Kidney (tissue), 11 donors: ENCODE data around the gene OR2A42. TPM values are rescaled to one million over a fixed set of nuclear protein-coding genes. Genes with fewer than 3 reads are reported as not detected.
A peak's percentile ranks its signal among the peaks of the same experiment; 100 is the strongest.
"Not testable (repeated sequence)": the region's sequence is repeated elsewhere in the genome, so short reads cannot be mapped to it uniquely, and the experiment has no call there.

Experiments
- DNase-seq, 5 donors: peaks; one replicate each; pipeline ENCODE4 v3.0.0-alpha.2; 2013 to 2020
- FAIRE-seq: peaks from 2 replicates; lab custom pipeline; 2012; peaks lifted over from hg19 to GRCh38; lab: Jason Lieb, UNC
- H3K27ac ChIP-seq, 2 donors: one replicate each; pipeline ENCODE4 v1.7.0; 2013; ENCODE audit warnings: low read depth in 2 of 2, low read length in 2 of 2, inconsistent platforms in 1 of 2
- H3K27me3 ChIP-seq: one replicate; pipeline ENCODE4 v1.7.1; 2013; ENCODE audit warnings: low read length, inconsistent platforms; ENCODE audit not compliant: control insufficient read depth, insufficient read depth
- H3K36me3 ChIP-seq, 3 donors: one replicate each; pipeline versions ENCODE4 v1.7.0 to v1.7.1; 2013; ENCODE audit warnings: low read length in 3 of 3, control low read depth in 1 of 3, inconsistent platforms in 1 of 3; ENCODE audit not compliant: insufficient read depth in 3 of 3, control insufficient read depth in 2 of 3
- H3K4me1 ChIP-seq, 3 donors: one replicate each; pipeline versions ENCODE4 v1.7.0 to v1.7.1; 2013; ENCODE audit warnings: low read length in 3 of 3, inconsistent platforms in 1 of 3, low read depth in 1 of 3; ENCODE audit not compliant: control insufficient read depth in 2 of 3, insufficient read depth in 2 of 3
- H3K4me3 ChIP-seq, 3 donors: one replicate each; pipeline versions ENCODE4 v1.7.0 to v1.8.1; 2013; ENCODE audit warnings: low read length in 3 of 3, control low read depth in 1 of 3, inconsistent platforms in 1 of 3
- H3K9ac ChIP-seq, 3 donors: one replicate each; pipeline versions ENCODE4 v1.7.0 to v1.7.1; 2013; ENCODE audit warnings: low read length in 3 of 3, control low read depth in 1 of 3, inconsistent platforms in 1 of 3
- H3K9me3 ChIP-seq, 3 donors: one replicate each; pipeline versions ENCODE4 v1.7.0 to v1.7.1; 2013; ENCODE audit warnings: low read length in 3 of 3, control low read depth in 1 of 3, inconsistent platforms in 1 of 3; ENCODE audit not compliant: control insufficient read depth in 2 of 3, insufficient read depth in 1 of 3
- intact Hi-C: fragments of 100-400 bp; cut with DNase I; formaldehyde crosslinking; loops from one replicate; pipeline ENCODE4 v1.11.1; 2022
- polyA plus RNA-seq: library from polyadenylated mRNA; stranded (reverse); fragments of 350-450 nt; fragmentation: Illumina TruSeq; extraction: RNeasy Lipid Tissue Mini Kit (QIAGEN cat#74804); gene quantifications from one replicate; pipeline ENCODE4 v1.2.3, GENCODE V29; 2014; ENCODE audit warnings: low read depth, low replicate concordance; ENCODE audit not compliant: insufficient read depth
- total RNA-seq: library from RNA; stranded (reverse); fragmentation: NEBNext Ultra II Directional; extraction: Animal tissue kit (Norgen Biotek cat#: 25700); gene quantifications from one replicate; pipeline ENCODE4 v1.2.1, GENCODE V29; 2021
- donor health status: control.
- donor health status: control.
- donor health status: DM: yes; HTN: yes; CAD: no.
- donor health status: Normal renal cell carcinoma (clear cell type).

The OR2A42 gene
- total and polyA plus RNA-seq, 2 donors from 2014 or later = 0.06 to 0.13 TPM

DNA sequence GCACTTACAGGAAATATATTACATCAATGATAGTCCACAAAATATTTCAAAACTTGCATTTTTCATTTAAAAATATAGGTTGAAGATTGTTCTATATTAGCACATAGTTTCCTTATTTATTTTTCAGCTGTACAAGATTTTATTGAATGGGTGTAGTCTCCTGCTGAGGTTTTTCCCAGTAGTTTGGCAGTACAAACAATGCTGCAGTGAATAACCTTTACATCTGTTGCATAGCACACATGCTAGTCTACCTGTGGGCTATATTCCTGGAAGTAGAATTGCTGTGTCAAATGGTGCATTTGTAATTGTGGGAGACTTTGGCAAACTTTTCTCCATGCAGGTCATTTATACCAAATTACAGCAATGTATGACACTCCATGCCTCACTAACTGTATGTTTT is 18.9 kb downstream of the OR2A42 start:
- intact Hi-C loops, H3K4me1 ChIP-seq, H3K4me3 ChIP-seq, H3K27ac ChIP-seq, H3K27me3 ChIP-seq, DNase-seq, H3K9me3 ChIP-seq, H3K9ac ChIP-seq, H3K36me3 ChIP-seq, FAIRE-seq: not testable (repeated sequence)

DNA sequence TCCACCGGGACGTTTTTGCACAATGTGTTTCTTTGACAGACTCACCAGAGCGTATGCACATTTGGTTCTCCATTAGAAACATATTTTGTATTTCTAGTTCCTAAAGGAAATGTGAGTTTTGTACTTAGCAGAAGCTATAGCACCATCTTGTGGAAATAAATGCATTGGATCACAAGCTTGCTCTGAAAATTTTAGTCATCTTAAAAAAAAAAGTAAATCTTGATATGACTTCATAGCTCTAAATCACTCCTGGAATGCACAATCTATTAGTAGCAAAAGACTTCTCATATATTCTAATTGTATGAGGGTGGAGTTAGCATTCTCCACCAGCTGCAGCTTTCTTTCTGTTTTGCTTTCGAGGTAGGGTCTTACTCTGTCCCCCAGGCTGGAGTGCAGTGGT is 20.3 kb downstream of the OR2A42 start:
- FAIRE-seq = peak; percentile 46
- H3K4me3 ChIP-seq, DNase-seq, H3K4me1 ChIP-seq, H3K27me3 ChIP-seq, intact Hi-C loops, H3K27ac ChIP-seq, H3K9ac ChIP-seq, H3K9me3 ChIP-seq, H3K36me3 ChIP-seq: not testable (repeated sequence)

DNA sequence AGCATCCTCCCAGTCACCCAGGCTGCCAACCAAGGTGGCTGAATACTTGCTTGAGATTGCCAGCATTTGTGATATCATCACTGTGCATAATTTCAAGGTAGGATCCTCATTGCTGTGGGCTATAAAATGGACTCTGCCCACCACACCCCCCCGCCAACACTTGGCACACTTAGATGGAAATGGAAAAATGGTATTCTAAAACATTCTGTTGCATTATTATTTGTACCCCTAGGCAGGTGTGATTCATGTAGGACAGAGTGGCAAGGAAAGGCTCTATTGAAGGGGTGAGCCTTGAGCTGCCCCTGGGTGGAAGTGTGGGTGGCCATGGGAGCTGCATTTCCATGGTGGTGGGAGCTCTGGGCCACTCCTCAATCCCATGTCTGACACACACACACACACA is 20.8 kb downstream of the OR2A42 start:
- H3K36me3 ChIP-seq, H3K9me3 ChIP-seq, H3K4me1 ChIP-seq, intact Hi-C loops, H3K9ac ChIP-seq, H3K27me3 ChIP-seq, FAIRE-seq, H3K4me3 ChIP-seq, H3K27ac ChIP-seq: not testable (repeated sequence)
- DNase-seq = peak in 2 of 5 donors; percentile 16 to 22

DNA sequence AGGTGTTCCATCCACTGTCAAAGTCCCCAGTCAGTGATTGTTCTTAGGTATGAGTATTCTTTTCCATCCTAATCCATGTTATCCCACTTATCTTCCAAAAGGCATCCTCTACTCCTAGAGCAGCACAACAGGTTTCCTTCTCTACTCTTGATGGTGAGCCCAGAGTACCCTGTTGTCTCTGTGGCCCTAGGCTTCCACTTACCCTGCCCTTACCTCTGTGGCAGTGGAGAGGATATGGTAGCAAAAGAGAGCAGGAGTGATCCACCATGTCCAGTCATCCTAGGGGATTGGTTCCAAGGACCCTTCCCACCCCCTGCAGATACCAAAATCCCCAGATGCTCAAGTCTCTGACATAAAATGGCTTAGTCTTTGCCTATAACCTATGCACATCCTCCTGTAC is 22.2 kb downstream of the OR2A42 start:
- H3K27me3 ChIP-seq, intact Hi-C loops, H3K27ac ChIP-seq, H3K9me3 ChIP-seq, FAIRE-seq, H3K9ac ChIP-seq, H3K36me3 ChIP-seq, H3K4me3 ChIP-seq, H3K4me1 ChIP-seq, DNase-seq: not testable (repeated sequence)

DNA sequence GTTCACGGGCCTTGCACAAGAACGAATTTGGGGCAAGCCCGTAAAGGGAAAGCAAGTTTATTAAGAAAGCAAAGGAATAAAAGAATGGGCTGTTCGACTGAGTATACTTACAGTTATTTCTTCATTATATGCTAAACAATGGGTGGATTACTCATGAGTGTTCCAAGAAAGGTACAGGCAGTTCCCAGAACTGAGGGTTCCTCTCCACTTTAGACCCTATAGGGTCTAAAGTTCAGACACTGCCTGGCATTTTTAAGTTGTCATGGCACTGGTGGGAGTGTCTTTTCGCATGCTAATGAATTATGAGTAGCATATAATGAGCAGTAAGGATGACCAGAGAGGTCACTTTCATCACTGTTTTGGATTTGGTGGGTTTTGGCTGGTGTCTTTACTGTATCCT is 34.1 kb downstream of the OR2A42 start:
- H3K4me3 ChIP-seq, DNase-seq, H3K9ac ChIP-seq, H3K27ac ChIP-seq, H3K4me1 ChIP-seq, FAIRE-seq, H3K9me3 ChIP-seq, H3K36me3 ChIP-seq, H3K27me3 ChIP-seq, intact Hi-C loops: not testable (repeated sequence)

DNA sequence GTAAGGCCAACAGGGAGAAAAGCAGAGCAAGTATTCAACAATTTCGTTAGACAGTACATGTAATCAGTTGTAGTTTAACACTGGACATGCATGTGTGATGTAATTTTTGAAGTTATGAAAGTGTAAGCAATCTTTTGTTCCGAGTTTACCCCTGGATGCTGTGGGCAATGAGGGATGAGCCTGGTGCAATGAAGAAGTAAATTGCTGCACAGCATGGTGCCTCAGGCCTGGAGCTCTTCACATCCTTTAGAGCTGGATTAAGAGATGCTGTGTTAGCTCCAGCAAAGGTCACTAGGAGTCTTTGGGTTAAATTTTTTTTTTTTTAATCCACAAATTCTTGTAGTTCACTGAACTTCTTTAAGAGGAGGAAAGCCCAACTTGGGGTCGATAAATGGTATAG is 36.3 kb downstream of the OR2A42 start:
- H3K9me3 ChIP-seq, H3K27ac ChIP-seq, H3K4me3 ChIP-seq, H3K27me3 ChIP-seq, H3K4me1 ChIP-seq, DNase-seq, H3K9ac ChIP-seq, FAIRE-seq, H3K36me3 ChIP-seq, intact Hi-C loops: not testable (repeated sequence)

DNA sequence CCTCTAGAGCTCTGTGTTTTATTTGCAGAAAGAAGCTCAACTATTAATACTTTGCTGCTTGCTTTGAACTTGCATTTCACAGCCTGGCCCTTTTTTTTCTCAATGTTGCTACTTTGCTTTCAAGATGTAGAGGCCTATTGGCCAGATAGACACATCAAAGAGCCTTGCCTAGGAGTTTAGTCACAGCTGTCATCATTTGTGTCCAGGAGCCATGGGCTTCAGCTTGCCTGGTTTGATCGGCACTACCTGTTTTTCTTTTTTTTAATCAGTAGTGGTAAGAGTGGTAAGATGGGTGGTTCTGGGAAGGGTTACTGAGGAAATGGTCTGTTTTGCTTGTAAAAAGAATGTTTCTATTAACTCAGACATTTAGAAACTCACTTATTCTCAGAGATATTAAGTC is 37.4 kb downstream of the OR2A42 start:
- H3K36me3 ChIP-seq, H3K27ac ChIP-seq, H3K9ac ChIP-seq, H3K4me1 ChIP-seq, DNase-seq, intact Hi-C loops, H3K27me3 ChIP-seq, FAIRE-seq, H3K9me3 ChIP-seq, H3K4me3 ChIP-seq: not testable (repeated sequence)

DNA sequence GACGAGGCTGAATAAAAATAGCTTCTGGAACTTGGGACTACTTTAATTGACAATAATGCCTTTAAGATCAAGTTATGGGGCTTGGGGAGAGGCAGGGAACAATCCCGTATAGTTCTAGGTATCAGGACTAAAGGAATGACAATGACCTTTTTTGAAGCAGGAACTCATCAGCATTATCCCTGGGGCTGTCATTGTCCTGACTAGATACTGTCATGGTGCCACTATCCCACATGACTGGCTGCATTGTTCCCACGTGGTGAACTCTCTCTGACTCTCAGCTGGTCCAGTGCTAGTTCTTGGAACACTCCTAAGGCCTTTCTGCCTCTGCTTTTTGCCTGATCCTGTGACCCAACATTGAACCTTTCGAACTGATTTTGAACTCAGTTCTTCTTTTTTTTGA is 40.5 kb downstream of the OR2A42 start:
- intact Hi-C loops, H3K9me3 ChIP-seq, H3K4me3 ChIP-seq, H3K27ac ChIP-seq, H3K36me3 ChIP-seq, DNase-seq, H3K9ac ChIP-seq, H3K4me1 ChIP-seq, H3K27me3 ChIP-seq, FAIRE-seq: not testable (repeated sequence)
